GM03348 (cell line): ENCODE measurements around the gene TEAD2.
A peak's percentile ranks its signal among the peaks of the same experiment; 100 is the strongest.
"Not testable (repeated sequence)": the region's sequence is repeated elsewhere in the genome, so short reads cannot be mapped to it uniquely, and the experiment has no call there.

Experiments used
- DNase-seq: peaks from one replicate; pipeline ENCODE4 v3.0.0; 2012; ENCODE audit warnings: low spot score

Gene TEAD2

GRCh38 chr19:49333418-49333805 lies 28.8 kb downstream of the TEAD2 start:
- no peak for DNase-seq

GRCh38 chr19:49332691-49333417 lies 29.4 kb downstream of the TEAD2 start:
- DNase-seq: not testable (repeated sequence)

GRCh38 chr19:49331616-49332055 lies 30.6 kb downstream of the TEAD2 start:
- peak; percentile 42 for DNase-seq

- not testable (repeated sequence) for DNase-seq
Measured at GRCh38 chr19:49331187-49331586, 31.0 kb downstream of the TEAD2 start.

GRCh38 chr19:49328741-49329140 lies 33.5 kb downstream of the TEAD2 start:
- no peak for DNase-seq

GRCh38 chr19:49327878-49328544 lies 34.2 kb downstream of the TEAD2 start:
- DNase-seq: peak; percentile 60

- DNase-seq: no peak
Measured at GRCh38 chr19:49326165-49326704, 36.0 kb downstream of the TEAD2 start.

GRCh38 chr19:49325756-49326155 lies 36.5 kb downstream of the TEAD2 start:
- DNase-seq: not testable (repeated sequence)

GRCh38 chr19:49324801-49325576 lies 37.2 kb downstream of the TEAD2 start, which contains the start of gene SLC6A16:
TSS of gene SLC6A16 (minus strand) at chr19:49325191. CDS start at chr19:49311347, 13,844 bp downstream.
- no peak for DNase-seq

GRCh38 chr19:49318296-49318695 lies 43.9 kb downstream of the TEAD2 start:
- no peak for DNase-seq

- DNase-seq: no peak
Measured at GRCh38 chr19:49316284-49316683, 45.9 kb downstream of the TEAD2 start.

- DNase-seq: no peak
Measured at GRCh38 chr19:49315111-49315510, 47.1 kb downstream of the TEAD2 start.

GRCh38 chr19:49309087-49309486 lies 53.1 kb downstream of the TEAD2 start:
- no peak for DNase-seq

- not testable (repeated sequence) for DNase-seq
Measured at GRCh38 chr19:49306734-49307133, 55.5 kb downstream of the TEAD2 start.

GRCh38 chr19:49301866-49302252 lies 60.4 kb downstream of the TEAD2 start:
- no peak for DNase-seq

GRCh38 chr19:49301165-49301865 lies 60.9 kb downstream of the TEAD2 start:
- peak; percentile 85 for DNase-seq

GRCh38 chr19:49298653-49299052 lies 63.6 kb downstream of the TEAD2 start:
- DNase-seq: not testable (repeated sequence)

GRCh38 chr19:49297403-49297802 lies 64.8 kb downstream of the TEAD2 start:
- DNase-seq: no peak

GRCh38 chr19:49295208-49295880 lies 66.9 kb downstream of the TEAD2 start:
- DNase-seq: no peak

GRCh38 chr19:49294401-49294800 lies 67.8 kb downstream of the TEAD2 start:
- no peak for DNase-seq
